Measurements from ENCODE around the gene CNTN4. TPM values are rescaled to one million over a fixed set of nuclear protein-coding genes. Genes with fewer than 3 reads are reported as not detected.
A peak's percentile ranks its signal among the peaks of the same experiment; 100 is the strongest.

CNTN4 gene
- polyA plus RNA-seq, 1 donor (not counting 4 experiments of a cell fraction or from before 2014, with no cell fraction given), result not detected

DNA sequence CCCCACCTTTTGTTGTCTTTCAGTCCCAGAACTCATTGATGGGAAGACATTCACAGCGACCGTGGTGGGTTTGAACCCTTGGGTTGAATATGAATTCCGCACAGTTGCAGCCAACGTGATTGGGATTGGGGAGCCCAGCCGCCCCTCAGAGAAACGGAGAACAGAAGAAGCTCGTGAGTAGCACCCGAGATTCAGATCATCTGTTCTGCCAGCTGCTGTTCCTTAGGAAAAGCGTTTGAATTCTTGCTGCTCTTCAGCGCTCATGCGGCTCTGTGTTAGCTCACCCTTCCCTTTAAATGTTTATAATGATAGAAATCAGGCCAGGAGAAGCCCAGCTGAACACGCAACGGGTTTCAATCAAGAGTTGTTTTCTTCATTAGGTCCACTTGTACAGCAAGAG lies 938.5 kb downstream of the CNTN4 start:
- no peaks in the 10 kb centered on the region for H3K9me3 ChIP-seq (ENCODE audit: control insufficient read depth, low read depth, low read length)
- FAIRE-seq (no peak), DNase-seq (ENCODE audit: low read depth, low spot score) (no peak)
- no peaks in the 10 kb centered on the region for H3K79me2 ChIP-seq (ENCODE audit: control insufficient read depth, insufficient read depth, low read length)
- dilution Hi-C loops (cut with MboI; ENCODE audit: extremely low pct_ligation_motif_present, low sequenced_read_pairs), result no loop called here
- H3K27ac ChIP-seq (ENCODE audit: control insufficient read depth, insufficient read depth, low read length), result no peak overlapping the region
- H3K4me2 ChIP-seq (ENCODE audit: control insufficient read depth, extremely low read depth, insufficient read depth, low read depth, low read length), result no peak overlapping the region
- no peaks in the 10 kb centered on the region for H3K27me3 ChIP-seq (ENCODE audit: control insufficient read depth, extremely low read depth, insufficient read depth, low read length)
- no peaks in the 10 kb centered on the region for H4K20me1 ChIP-seq (ENCODE audit: control insufficient read depth, extremely low read depth, insufficient read depth, low read length)
- no peak overlapping the region for H3K9ac ChIP-seq (ENCODE audit: control insufficient read depth, extremely low read depth, insufficient read depth, low read length)
- H3K36me3 ChIP-seq (ENCODE audit: control insufficient read depth in 2 of 2, extremely low read depth in 1 of 2, insufficient read depth in 2 of 2, low read length in 2 of 2), result no peaks in the 10 kb centered on the region
- H2AFZ ChIP-seq (ENCODE audit: control insufficient read depth, low read length), result no peak overlapping the region
- H3K4me3 ChIP-seq (ENCODE audit: control insufficient read depth in 2 of 3, extremely low read depth in 1 of 3, insufficient read depth in 2 of 3, low read depth in 1 of 3, low read length in 3 of 3), result no peak overlapping the region
- H3K9me1 ChIP-seq (ENCODE audit: control insufficient read depth, extremely low read depth, insufficient read depth, low read length), result no peaks in the 10 kb centered on the region
- no peaks in the 10 kb centered on the region for H3K4me1 ChIP-seq (ENCODE audit: control insufficient read depth, extremely low read depth, insufficient read depth, low read length)
- TF ChIP-seq CTCF (optimal IDR thresholded peaks at IDR 0.05 in 1 of 3, IDR thresholded peaks at IDR 0.05 in 1 of 3, conservative IDR thresholded peaks at IDR 0.05 in 1 of 3; ENCODE audit: extremely low read depth in 1 of 3, insufficient read depth in 2 of 3, low read length in 3 of 3) (no peak), EZH2 (IDR thresholded peaks at IDR 0.05; ENCODE audit: low read length) (no peak)

DNA sequence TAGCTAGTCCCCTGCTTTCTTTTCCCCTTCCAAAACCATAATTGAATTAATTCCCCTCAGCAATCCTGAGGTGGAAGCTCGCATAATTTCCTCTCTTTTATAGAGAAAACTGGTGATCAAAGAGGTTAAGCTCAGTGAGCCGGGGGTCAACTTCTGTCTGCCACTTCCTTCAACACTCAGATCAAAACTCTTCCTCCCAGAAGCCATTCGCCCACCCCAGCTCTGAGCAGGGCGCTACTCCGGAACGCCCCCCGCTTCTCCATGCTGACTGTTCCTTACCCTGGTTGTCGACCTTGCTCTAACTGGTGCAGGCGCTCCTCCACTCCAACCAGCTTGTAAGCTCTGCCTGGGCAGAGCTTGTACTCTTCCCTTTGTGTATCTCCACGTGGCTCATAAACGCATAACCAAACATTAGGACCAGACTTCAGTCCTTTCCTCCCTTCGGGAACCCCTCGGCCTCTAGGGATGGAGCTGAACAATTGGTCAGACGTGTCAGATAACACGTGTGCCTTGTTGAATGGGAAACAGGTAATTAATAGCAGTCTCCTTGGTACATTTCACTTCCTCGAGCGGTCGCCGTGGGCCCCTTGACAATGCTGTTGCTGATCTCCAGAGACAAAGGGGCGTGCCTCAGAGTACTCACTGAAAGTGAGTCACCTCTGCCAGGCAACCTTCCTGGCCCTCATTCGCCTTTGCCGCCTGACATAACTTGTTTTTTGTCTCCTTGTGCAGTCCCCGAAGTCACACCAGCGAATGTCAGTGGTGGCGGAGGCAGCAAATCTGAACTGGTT lies 939.7 kb downstream of the CNTN4 start:
- H3K79me2 ChIP-seq (ENCODE audit: control insufficient read depth, insufficient read depth, low read length), result no peaks in the 10 kb centered on the region
- no peak overlapping the region for H3K9ac ChIP-seq (ENCODE audit: control insufficient read depth, extremely low read depth, insufficient read depth, low read length)
- no peaks in the 10 kb centered on the region for H3K27me3 ChIP-seq (ENCODE audit: control insufficient read depth, extremely low read depth, insufficient read depth, low read length)
- no peaks in the 10 kb centered on the region for H3K9me3 ChIP-seq (ENCODE audit: control insufficient read depth, low read depth, low read length)
- peak overlapping the region; percentile 10 for H3K4me2 ChIP-seq (ENCODE audit: control insufficient read depth, extremely low read depth, insufficient read depth, low read depth, low read length)
- H3K36me3 ChIP-seq (ENCODE audit: control insufficient read depth in 2 of 2, extremely low read depth in 1 of 2, insufficient read depth in 2 of 2, low read length in 2 of 2), result no peaks in the 10 kb centered on the region
- H3K4me1 ChIP-seq (ENCODE audit: control insufficient read depth, extremely low read depth, insufficient read depth, low read length), result no peaks in the 10 kb centered on the region
- dilution Hi-C loops (cut with MboI; ENCODE audit: extremely low pct_ligation_motif_present, low sequenced_read_pairs), result no loop called here
- H4K20me1 ChIP-seq (ENCODE audit: control insufficient read depth, extremely low read depth, insufficient read depth, low read length), result no peaks in the 10 kb centered on the region
- H3K4me3 ChIP-seq (ENCODE audit: control insufficient read depth in 2 of 3, extremely low read depth in 1 of 3, insufficient read depth in 2 of 3, low read depth in 1 of 3, low read length in 3 of 3), result no peak overlapping the region
- DNase-seq (ENCODE audit: low read depth, low spot score) (no peak), FAIRE-seq (no peak)
- no peak overlapping the region for H3K27ac ChIP-seq (ENCODE audit: control insufficient read depth, insufficient read depth, low read length)
- TF ChIP-seq EZH2 (IDR thresholded peaks at IDR 0.05; ENCODE audit: low read length) (no peak), CTCF (optimal IDR thresholded peaks at IDR 0.05 in 1 of 3, IDR thresholded peaks at IDR 0.05 in 1 of 3, conservative IDR thresholded peaks at IDR 0.05 in 1 of 3; ENCODE audit: extremely low read depth in 1 of 3, insufficient read depth in 2 of 3, low read length in 3 of 3) (no peak)
- H2AFZ ChIP-seq (ENCODE audit: control insufficient read depth, low read length), result no peak overlapping the region
- no peaks in the 10 kb centered on the region for H3K9me1 ChIP-seq (ENCODE audit: control insufficient read depth, extremely low read depth, insufficient read depth, low read length)

Measured in keratinocyte (primary cell).